DMS 273 treated with DMSO at 0.1 percent for 48 hours (cell line): ENCODE measurements around the gene MKRN3.
A peak's percentile ranks its signal among the peaks of the same experiment; 100 is the strongest.

Experiments
- DNase-seq: peaks from one replicate; lab custom pipeline; 2025; lab: John Stamatoyannopoulos, UW

MKRN3 gene

DNA sequence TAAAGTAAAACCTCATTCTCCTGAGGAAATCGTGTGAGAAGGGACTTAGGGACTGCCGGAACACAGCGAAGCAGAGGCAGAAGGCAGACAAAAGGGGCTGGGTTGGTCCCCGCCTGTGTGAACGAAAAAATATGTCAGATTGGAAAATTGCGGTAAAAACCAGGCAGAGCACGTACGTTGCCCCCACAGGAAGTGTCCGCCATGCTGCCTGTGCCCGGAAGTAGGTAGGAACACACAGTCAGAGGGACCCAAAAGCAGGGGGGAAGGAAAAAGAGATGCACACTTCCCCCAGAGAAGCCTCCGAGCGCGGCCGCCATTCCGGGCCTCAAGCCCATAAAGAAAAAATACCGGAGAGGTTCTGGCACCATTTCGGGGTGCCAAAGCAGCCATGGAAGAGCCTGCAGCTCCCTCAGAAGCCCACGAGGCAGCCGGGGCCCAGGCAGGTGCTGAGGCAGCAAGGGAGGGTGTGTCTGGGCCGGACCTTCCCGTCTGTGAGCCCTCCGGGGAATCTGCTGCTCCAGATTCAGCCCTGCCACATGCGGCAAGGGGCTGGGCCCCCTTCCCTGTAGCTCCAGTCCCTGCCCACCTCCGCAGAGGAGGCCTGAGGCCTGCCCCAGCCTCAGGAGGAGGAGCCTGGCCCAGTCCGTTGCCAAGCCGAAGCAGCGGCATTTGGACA lies at the start of gene MKRN3:
Gene MKRN3 (plus strand): TSS at position 280 of the 676 bp plus-strand sequence. CDS start 109 bp downstream, at position 389.
- DNase-seq = peak; percentile 72

DNA sequence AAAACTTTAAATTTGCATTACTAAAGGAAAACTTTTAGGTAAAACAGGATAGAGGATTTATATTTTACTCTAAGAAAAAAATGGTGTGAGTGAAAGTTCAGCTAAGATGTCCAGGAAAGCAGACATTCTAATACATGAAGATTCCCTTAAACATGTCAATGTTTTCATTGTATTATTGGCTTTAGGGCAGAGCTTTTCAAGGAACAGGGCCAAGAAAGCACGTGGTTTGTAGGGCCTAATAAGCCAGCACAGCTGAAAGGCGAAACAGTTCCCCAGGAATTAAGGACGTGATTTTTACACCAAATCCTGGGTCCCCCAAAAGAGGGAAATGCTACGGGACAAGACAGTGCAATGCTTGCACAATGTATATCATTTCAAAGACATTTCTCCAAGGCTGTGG lies 48.6 kb upstream of the MKRN3 start:
- no peak for DNase-seq

DNA sequence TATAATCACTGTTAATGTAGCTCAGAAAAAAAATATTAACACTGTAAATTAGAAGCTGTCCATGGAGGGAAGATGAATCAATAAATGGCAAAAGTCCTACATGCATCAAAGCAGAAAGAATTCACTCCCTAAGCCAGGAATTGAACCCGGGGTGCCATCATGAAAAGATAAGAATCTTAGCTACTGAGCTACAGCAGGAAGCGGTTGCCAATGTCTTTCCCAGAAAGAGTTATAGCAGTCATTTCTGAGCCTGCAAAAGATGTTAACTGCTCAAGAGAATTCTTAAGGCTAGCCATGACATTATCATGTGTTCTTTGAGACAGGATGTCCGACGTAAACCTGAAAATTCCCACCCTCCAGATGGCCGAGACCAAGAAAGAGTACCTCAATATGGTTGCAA lies 47.4 kb upstream of the MKRN3 start:
- DNase-seq = no peak

DNA sequence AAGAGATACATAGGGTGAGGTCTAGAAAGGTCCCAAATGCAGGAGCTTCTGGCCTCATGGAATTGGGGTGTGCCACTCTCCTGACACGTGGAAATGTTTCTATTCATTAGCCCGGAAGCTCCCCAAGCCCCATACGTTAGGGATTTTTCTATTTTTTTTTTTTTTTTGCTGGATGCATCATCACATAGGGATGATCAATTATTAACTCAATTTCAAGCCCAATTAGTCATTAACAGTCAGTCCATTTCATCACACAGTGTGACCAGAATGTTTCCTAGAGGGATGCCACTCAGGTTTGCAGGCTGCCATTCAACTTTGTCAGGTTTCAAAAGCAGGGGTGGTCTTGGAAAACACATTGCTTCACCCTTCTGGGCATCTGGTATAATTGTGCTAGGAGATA lies 40.7 kb upstream of the MKRN3 start:
- DNase-seq = no peak

DNA sequence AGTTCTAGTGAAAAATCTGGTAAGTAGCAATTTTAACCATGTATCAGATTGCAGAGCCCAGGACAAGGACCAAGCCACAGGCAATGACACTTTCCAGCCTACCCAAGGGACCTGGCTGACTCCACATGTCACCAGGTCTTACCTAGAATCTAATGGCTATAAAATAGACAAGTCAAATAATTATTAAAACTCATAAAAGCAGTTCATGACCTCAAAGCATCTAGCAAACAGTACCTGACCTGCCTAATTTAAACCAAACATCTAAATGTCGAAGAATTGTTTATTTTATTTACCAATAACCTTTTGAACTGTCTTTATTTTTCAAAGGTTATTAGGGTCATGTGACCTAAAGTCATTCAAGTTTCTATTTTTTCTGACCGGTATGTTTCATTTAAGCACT lies 35.6 kb upstream of the MKRN3 start:
- DNase-seq = no peak

DNA sequence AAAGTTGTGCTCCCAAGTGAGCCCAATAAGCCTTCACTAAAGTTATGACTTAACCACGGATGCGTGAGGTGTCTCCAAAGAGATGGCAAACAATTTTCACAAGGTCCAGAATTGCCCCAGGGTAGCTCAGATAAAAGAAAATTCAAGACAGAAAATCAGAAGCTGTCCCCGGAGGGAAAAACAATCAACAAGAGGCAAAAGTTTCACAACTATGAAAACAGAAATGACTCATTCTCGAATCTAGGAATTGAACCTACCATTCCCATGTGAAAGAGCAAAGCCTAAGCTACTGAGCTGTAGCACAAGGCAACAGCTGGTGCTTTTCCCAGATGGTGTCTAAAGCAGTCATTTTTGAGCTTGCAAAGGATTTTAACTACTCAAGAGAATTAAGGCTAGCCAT lies 33.5 kb upstream of the MKRN3 start:
- DNase-seq = peak; percentile 51

DNA sequence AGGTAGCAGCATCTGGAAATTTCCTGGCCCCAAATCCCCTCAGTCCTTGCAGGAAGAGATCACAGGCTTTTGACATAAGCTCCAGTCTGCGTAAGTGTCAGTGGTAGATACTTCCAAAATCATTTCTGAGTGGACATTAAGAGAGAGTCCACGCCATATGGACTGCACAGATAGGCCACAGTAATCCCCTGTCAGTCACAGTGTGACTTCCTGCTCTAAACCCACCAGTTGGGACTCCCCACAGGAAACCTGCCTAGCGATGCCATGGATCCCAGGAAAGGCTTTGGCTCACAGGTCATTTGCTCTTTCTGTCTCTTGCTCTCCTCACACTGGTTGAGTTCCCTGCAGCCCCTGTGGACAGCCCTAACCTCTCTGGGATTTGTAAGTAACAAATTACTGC lies 28.8 kb upstream of the MKRN3 start:
- DNase-seq = no peak

DNA sequence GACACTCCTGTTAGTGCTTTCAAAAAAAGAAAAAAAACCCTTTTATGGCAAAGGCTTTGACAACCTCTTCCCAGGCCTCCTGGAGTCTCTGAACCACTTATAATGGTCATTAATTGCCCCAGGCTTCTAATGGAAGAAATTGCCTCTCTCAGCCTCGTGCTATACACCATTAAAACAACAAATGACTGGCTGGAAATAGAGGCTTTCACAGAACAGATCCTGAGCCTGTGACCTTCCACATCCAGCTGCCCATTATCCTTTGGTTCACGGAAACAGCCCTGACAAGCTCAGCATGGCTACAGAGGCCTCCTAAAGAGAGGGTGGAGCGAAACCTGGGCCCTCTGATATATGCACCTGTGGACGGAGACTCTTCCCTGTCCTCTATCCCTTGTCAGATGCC lies 26.8 kb upstream of the MKRN3 start:
- DNase-seq = no peak

DNA sequence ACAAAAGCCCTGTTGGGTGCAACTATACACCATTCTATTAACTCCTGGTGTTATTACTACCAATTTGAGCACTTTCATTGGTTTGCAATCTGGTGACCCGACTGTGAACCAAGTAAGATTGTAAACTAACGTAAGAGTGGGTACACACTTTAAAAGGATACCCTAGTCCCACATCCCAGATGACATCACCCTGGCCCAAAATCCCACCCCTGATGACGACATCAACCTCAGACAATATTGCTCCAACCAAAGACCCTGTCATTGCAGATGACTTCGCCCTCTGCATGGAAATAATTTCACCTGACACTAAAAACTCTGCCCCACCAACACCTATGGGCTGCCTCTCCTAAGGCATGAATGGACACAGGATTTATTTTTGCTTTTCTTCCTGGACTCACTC lies 25.6 kb upstream of the MKRN3 start:
- DNase-seq = no peak

DNA sequence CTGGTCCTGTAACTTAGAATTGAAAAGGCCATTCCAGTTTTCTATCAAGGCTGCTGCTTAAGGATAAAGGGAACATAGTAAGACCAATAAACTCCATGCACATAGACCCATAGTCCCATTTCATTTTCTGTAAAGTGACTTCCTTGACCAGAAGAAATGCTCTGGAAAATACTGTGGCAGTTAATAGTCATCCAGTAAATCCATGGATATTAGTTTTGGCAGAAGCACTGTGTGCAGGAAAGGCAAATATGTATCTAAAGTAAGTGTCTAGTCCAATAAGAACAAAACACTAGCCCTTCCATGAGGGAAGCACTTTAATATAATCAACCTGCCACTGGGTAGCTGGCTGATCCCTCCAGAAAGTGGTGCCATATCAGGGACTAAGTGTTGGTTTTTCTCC lies 19.3 kb upstream of the MKRN3 start:
- no peak for DNase-seq

DNA sequence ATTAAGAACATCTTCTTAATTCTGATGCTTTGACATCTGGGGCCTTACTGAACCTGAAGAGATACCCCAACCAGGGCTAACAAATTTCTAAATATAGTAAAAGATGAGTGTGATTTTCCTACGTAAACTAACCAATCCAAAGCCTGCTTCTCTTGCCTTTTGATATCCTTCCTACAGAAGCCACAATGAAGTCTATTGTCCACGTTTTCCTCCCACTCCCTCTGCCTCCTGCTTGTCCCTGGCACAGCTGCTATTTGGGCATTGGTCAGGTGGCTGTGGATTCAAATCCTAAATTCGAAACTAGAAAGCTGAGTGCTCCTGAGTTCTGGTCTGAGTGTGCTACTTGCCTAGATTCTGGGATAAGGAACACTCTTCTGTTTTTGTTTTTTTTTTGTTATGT lies 17.4 kb upstream of the MKRN3 start:
- DNase-seq = no peak

DNA sequence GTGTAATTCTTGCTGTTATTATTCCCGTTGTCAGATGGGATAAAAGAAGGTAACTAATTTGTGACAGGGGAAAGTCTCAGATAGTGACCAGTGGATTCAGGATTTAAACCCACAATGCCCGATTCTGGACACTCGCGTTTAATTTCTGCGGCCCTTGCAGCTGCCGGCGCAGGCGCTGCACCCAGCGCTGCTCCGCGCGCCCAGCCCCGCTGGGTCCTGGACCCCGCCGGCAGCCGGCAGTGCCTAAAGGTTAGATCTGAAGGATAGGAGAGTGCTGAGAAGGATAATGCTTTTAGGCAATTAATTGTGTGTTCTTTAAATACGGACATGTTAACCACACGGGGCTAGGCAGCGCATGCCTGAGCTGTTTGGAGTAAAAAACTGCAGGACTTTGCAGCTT lies 3.6 kb upstream of the MKRN3 start:
- no peak for DNase-seq

DNA sequence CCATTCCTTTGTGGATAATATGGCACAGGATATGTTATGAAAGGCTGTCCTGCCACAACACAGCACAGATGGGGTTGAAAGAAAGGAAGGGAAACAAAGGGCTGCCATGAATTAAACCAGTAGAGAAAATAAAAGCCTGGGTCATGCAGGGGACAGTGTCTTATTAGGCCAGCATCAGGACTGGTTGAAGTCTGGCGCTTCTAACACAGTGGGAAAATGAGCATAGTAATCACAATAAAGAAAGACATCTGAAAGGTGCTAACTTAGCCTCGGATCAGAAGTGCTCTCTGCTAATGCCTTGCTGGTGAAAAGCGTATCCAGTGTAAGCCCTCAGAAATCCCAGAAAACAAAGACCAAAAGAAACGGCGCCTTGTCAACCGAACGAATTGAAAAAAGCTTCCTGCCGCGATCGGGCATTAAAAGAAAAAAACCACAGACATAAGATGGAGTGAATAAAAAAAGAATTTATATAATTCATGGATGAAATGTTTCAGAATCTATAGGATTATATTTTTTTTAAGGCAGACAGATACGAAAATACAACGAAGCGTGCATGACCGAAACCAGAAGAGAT lies 566 bp upstream of the MKRN3 start:
- DNase-seq = peak; percentile 16

DNA sequence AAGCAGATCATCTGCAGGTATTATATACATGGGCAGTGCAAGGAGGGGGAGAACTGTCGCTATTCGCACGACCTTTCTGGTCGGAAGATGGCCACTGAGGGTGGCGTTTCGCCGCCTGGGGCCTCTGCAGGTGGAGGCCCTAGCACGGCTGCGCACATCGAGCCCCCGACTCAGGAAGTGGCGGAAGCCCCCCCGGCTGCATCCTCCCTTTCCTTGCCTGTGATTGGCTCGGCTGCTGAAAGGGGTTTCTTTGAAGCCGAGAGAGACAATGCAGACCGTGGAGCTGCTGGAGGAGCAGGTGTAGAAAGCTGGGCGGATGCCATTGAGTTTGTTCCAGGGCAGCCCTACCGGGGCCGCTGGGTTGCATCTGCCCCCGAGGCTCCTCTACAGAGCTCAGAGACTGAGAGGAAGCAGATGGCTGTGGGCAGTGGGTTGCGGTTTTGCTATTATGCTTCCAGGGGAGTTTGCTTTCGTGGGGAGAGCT lies 639 bp downstream of the MKRN3 start:
- DNase-seq = peak; percentile 0

DNA sequence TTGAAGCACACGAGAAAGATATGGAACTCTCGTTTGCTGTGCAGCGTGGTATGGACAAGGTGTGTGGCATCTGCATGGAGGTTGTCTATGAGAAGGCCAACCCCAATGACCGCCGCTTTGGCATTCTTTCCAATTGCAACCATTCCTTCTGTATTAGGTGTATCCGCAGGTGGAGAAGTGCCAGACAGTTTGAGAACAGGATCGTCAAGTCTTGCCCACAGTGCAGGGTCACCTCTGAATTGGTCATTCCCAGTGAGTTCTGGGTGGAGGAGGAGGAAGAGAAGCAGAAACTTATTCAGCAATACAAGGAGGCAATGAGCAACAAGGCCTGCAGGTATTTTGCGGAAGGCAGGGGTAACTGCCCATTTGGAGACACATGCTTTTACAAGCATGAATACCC lies 1.2 kb downstream of the MKRN3 start:
- DNase-seq = no peak

DNA sequence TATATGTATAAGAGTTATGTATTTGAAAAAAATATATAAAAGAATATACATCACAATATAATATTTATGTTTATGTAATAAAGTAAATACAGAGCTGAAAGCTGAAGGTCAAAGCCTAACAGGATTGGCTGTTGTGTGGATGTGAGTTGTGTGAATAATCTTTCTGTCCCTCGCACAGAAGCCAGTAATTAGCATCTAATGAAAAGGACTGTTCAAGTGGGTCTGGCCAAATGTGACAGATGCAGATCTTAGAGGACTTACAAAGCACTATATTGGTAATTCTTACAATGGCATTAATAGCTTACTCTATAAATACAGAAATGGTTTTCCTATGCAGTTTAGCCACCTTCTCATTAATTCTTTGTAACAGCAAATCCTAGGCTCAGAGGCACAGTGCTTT lies 2.4 kb downstream of the MKRN3 start:
- no peak for DNase-seq

DNA sequence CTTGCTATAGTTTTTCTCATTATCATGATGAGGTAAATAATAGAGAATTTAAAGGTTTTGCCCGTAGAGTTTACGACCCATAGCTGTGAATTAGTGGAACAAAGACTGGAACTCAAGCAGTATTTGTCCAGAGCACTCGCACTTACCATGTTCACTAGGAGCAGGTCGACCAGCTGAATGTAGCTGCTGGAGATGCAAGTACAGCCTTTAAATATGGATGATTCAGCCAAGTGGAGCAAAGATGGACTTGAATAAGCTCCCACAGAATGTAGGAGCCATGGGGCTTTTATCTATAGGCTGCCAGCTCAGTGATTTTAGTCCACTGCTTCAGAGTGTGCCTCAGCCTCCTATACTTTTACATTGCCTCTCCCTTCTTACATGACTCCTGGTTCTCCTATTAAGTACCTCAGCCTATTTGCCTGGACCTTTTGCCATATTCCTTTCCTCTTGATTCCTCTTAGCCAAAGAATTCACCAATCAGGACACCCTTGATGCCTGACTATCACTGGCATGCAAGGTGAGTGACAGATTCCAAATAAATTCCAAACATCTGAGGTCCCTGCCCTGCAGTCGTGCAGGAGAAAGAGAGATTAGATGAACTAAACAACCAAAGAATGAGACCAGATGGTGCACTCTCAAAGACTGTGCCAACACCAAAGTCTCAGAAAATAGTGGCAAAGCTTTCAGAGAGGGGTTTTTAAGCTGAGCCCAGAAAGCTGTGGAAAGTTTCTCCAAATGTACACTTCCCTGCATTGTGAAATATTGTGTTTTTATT lies 3.9 kb downstream of the MKRN3 start:
- peak; percentile 9 for DNase-seq

DNA sequence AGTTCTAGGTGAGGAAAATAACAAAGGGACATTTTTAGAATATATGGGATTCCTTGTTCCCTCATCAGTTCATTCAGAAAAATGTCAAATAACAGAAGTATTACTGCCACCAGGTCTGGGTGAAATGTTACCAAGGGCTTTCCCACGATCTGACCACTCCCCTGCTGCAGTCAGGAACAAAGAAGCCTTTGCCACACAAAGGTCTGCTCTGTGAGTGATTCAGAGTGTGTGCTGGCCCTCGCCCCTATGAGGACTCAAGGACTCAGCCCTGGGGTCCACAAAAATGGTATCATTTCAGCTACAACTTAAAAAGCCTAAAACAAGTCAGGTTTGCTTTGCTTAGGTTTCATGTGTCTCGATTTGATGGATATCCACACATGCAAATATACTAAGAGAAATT lies 5.0 kb downstream of the MKRN3 start:
- no peak for DNase-seq

DNA sequence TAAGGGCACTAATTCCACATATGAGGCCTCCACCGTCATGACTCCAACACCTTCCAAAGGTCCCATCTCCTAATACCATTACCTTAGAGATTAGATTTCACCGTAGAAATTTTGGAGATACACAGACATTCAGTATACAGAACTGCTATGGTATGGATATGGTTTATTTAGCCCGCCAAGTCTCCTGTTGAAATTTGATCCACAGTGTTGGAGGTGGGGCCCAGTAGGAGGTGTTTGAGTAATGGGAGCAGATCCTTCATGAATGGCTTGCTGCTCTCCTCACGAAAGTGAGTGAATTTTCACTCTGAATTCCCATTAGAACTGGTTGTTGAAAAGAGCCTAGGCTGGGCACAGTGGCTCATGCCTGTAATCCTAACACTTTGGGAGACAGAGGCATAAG lies 7.4 kb downstream of the MKRN3 start:
- no peak for DNase-seq

DNA sequence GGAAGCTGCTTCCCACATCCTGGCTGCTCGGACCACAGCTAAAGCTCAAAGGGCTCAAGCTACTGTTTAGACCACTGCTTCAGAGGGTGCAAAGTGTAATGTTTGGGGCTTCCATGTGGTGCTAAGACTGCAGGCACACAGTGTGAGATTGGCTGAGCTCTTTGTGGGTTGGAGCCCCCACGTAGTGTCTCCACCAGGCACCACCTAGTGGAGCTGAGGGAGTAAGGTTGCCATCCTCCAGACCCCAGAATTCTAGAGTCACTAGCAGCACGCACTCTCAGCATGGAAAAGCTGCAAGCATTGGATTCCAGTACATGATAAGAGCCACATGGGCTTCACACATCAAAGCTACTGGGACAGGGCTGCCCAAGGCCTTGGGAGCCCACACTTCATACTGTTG lies 9.3 kb downstream of the MKRN3 start:
- DNase-seq = no peak

DNA sequence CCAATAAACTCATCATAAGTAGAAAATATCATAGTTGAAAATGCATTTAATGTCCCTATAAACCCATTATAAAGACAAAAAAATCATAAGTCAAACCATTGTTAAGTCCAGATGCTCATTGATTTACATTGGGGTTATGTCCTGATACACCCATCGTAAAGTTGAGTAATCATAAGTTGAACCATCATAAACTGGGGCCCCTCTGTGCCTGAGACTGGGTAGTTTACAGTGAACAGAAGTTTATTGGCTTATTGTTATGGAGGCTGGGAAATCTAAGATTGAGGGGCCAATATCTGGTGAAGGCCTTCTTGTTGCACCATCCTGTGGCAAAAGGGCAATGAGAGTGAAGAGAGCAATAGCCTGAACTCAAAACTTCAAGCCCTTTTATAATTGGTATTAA lies 10.6 kb downstream of the MKRN3 start:
- no peak for DNase-seq

DNA sequence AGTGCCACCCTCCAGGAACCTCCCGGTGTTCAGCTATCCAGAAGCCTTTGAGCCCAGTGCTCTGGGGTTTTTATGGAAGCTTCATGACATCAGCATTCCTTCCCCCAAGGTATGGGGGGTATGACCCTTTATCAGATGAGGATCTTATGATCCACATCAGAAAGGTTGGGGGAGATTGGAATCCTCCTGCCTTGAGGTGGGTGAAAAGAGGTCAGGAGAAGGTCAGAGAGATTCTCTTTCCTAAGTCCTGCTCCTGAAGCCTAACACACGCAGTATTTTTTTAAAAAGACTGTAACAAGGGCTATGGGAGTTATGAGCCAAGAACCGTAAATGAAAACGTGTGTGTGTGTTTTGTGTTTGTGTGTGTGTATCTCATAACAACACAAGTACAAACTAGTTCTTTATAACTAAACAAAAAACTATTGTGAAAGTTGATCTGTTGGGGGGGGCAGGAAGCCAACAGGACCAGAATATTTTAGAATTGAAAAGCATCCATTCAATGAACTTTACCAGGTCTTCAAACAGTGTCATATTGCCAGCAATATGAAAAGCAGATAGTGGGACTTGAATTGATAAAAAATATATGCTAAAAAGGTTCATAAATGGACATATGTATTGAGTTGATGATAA lies 13.2 kb downstream of the MKRN3 start:
- no peak for DNase-seq

DNA sequence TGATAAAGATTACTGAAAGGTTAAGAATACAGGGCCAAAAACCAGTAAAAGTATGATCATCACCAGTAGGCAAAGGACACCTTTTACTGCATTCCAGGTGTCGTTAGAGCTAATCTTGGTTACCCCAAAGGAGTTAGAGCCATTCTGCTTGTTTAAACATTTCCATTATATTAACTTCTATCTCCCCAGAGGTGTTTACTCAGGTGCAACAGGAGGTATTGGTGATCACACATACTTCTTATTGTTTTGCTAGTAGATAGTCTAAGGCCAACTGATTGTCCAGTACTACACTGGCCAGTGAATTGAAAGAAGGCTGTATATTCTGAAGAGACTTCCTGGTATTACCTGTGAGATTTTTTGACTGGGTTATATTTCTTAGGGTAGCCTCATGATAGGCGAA lies 22.8 kb downstream of the MKRN3 start:
- DNase-seq = no peak
